ENCODE data around the gene CD59. TPM values are rescaled to one million over a fixed set of nuclear protein-coding genes. Genes with fewer than 3 reads are reported as not detected.
A peak's percentile ranks its signal among the peaks of the same experiment; 100 is the strongest.

CD59 gene
- total and polyA plus RNA-seq, 10 of the 15 experiments (the other 5 are each of a cell fraction or from before 2014, with no cell fraction given), result 55.5 to 256 (median 181) TPM

- TF ChIP-seq KLF5 (IDR thresholded peaks at IDR 0.05; ENCODE audit: partially characterized antibody) (no peak), CUX1 (IDR thresholded peaks at IDR 0.05; ENCODE audit: insufficient replicate concordance, low read depth, low read length) (no peak), MLLT1 (IDR thresholded peaks at IDR 0.05) (no peak), NR2F1 (conservative IDR thresholded peaks at IDR 0.05) (no peak), BHLHE40 (IDR thresholded peaks at IDR 0.05; ENCODE audit: borderline replicate concordance in 1 of 2, low read depth in 2 of 2, low read length in 1 of 2) (no peak), JUNB (IDR thresholded peaks at IDR 0.05) (peak; percentile 80), FOS (IDR thresholded peaks at IDR 0.05; ENCODE audit: borderline replicate concordance, extremely low read depth, insufficient read length) (no peak), STAT1 (conservative IDR thresholded peaks at IDR 0.05) (no peak), SIX5 (IDR thresholded peaks at IDR 0.05; ENCODE audit: low read depth, low read length, severe bottlenecking) (no peak), POU2F2 (IDR thresholded peaks at IDR 0.05; ENCODE audit: borderline replicate concordance, low read depth, low read length) (no peak), SIN3A (IDR thresholded peaks at IDR 0.05; ENCODE audit: low read depth, low read length) (no peak), SRF (IDR thresholded peaks at IDR 0.05; ENCODE audit: low read depth in 2 of 2, low read length in 2 of 2) (no peak), ZZZ3 (IDR thresholded peaks at IDR 0.05; ENCODE audit: control insufficient read depth, insufficient read length, low read depth) (no peak), RELB (IDR thresholded peaks at IDR 0.05; ENCODE audit: low read depth) (no peak), BCL11A (IDR thresholded peaks at IDR 0.05; ENCODE audit: low read depth, low read length) (no peak), YY1 (IDR thresholded peaks at IDR 0.05; ENCODE audit: low read depth, low read length) (no peak), RUNX3 (IDR thresholded peaks at IDR 0.05; ENCODE audit: low read length) (no peak), FOXK2 (IDR thresholded peaks at IDR 0.05) (no peak), CREM (IDR thresholded peaks at IDR 0.05; ENCODE audit: low read depth) (0 out of 2 replicates have a peak, but pooled peaks have one; percentile 8), EGR1 (IDR thresholded peaks at IDR 0.05; ENCODE audit: borderline replicate concordance in 1 of 2, low read depth in 2 of 2, low read length in 2 of 2) (no peak), PBX3 (IDR thresholded peaks at IDR 0.05; ENCODE audit: insufficient replicate concordance, low read depth, low read length) (no peak), MTA2 (IDR thresholded peaks at IDR 0.05; ENCODE audit: low read depth) (peak; percentile 19; the same call in 1 of the 2 replicates)
Measured at GRCh38 chr11:33775832-33776470, 39.7 kb upstream of the CD59 start (continued).
